ENCODE measurements around the gene TNFRSF9.

DNA sequence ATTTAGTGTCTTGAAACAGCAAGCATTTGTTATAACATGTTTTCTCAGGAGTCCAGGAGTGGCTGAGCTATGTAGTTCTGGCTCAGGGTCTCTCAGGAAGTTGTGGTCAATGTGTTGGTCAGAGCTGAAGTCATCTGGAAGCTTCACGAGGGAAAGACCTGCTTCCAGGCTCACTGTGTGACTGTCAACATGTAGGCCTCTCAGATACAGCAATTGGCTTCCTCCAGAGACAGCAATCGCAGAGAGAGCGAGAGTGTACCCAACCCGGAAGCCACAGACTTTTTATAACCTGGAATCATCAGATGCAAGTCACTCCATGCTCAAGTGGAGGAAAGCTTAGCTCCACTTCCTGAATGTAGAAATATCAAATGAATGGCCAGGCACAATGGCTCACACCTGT is 40.9 kb downstream of the TNFRSF9 start:
- TF ChIP-seq, protein P1, sequence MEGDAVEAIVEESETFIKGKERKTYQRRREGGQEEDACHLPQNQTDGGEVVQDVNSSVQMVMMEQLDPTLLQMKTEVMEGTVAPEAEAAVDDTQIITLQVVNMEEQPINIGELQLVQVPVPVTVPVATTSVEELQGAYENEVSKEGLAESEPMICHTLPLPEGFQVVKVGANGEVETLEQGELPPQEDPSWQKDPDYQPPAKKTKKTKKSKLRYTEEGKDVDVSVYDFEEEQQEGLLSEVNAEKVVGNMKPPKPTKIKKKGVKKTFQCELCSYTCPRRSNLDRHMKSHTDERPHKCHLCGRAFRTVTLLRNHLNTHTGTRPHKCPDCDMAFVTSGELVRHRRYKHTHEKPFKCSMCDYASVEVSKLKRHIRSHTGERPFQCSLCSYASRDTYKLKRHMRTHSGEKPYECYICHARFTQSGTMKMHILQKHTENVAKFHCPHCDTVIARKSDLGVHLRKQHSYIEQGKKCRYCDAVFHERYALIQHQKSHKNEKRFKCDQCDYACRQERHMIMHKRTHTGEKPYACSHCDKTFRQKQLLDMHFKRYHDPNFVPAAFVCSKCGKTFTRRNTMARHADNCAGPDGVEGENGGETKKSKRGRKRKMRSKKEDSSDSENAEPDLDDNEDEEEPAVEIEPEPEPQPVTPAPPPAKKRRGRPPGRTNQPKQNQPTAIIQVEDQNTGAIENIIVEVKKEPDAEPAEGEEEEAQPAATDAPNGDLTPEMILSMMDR (conservative IDR thresholded peaks at IDR 0.05; ENCODE audit: low read depth in 2 of 2): no peak
- no peak for TF ChIP-seq EZH2phosphoT487 (IDR thresholded peaks at IDR 0.05; ENCODE audit: unreplicated experiment)
- no peak for TF ChIP-seq STAT1 (IDR thresholded peaks at IDR 0.05; ENCODE audit: unreplicated experiment)
- TF ChIP-seq EZH2 (IDR thresholded peaks at IDR 0.05; ENCODE audit: low read depth, unreplicated experiment): no peak
- TF ChIP-seq ZNF331 (CRISPR knock-in tag; IDR thresholded peaks at IDR 0.05; ENCODE audit: low read depth): no peak
- TF ChIP-seq, protein P2, sequence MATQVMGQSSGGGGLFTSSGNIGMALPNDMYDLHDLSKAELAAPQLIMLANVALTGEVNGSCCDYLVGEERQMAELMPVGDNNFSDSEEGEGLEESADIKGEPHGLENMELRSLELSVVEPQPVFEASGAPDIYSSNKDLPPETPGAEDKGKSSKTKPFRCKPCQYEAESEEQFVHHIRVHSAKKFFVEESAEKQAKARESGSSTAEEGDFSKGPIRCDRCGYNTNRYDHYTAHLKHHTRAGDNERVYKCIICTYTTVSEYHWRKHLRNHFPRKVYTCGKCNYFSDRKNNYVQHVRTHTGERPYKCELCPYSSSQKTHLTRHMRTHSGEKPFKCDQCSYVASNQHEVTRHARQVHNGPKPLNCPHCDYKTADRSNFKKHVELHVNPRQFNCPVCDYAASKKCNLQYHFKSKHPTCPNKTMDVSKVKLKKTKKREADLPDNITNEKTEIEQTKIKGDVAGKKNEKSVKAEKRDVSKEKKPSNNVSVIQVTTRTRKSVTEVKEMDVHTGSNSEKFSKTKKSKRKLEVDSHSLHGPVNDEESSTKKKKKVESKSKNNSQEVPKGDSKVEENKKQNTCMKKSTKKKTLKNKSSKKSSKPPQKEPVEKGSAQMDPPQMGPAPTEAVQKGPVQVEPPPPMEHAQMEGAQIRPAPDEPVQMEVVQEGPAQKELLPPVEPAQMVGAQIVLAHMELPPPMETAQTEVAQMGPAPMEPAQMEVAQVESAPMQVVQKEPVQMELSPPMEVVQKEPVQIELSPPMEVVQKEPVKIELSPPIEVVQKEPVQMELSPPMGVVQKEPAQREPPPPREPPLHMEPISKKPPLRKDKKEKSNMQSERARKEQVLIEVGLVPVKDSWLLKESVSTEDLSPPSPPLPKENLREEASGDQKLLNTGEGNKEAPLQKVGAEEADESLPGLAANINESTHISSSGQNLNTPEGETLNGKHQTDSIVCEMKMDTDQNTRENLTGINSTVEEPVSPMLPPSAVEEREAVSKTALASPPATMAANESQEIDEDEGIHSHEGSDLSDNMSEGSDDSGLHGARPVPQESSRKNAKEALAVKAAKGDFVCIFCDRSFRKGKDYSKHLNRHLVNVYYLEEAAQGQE (IDR thresholded peaks at IDR 0.05; ENCODE audit: unreplicated experiment): no peak
- no peak for TF ChIP-seq POLR2AphosphoS5 (IDR thresholded peaks at IDR 0.05; ENCODE audit: low read depth)
- no peak for TF ChIP-seq JUNB (IDR thresholded peaks at IDR 0.05; ENCODE audit: unreplicated experiment)
- TF ChIP-seq NANOG (IDR thresholded peaks at IDR 0.05; ENCODE audit: borderline replicate concordance): no peak

All from GM23338 (cell line).